WTC11 (cell line): Measurements from ENCODE around the gene YEATS2. TPM values are rescaled to one million over a fixed set of nuclear protein-coding genes. Genes with fewer than 3 reads are reported as not detected.

ENCODE experiments used
- ATAC-seq: fragments of 200-7000 bp; cut with Tn5 transposase; 2 replicates; pipeline ENCODE4 v1.10.0; 2021; ENCODE audit warnings: mild to moderate bottlenecking, moderate library complexity
- CTCF ChIA-PET: fragments of 300-600 bp; sonication (Branson Sonifier 250); formaldehyde crosslinking; loops from one replicate; lab custom pipeline; 2021; ENCODE audit warnings: antibody characterized with exemption; lab: Charles Lee
- POLR2A ChIA-PET: fragments of 350-600 bp; sonication (Branson Sonifier 250); formaldehyde crosslinking; loops from one replicate; lab custom pipeline; 2021; ENCODE audit warnings: antibody characterized with exemption; lab: Charles Lee
- DNase-seq: peaks from one replicate; pipeline ENCODE4 v3.0.0; 2021; ENCODE audit warnings: low spot score
- H3K27ac Mint-ChIP-seq: 2 replicates; pipeline ENCODE4 v1.8.0; 2021; ENCODE audit warnings: mixed read lengths
- H3K27me3 Mint-ChIP-seq: 2 replicates; pipeline ENCODE4 v1.8.0; 2021; ENCODE audit warnings: low read depth, mild to moderate bottlenecking, moderate library complexity, mixed read lengths
- H3K36me3 Mint-ChIP-seq: 2 replicates; pipeline ENCODE4 v1.8.0; 2021; ENCODE audit warnings: mixed read lengths
- H3K4me1 Mint-ChIP-seq: 2 replicates; pipeline ENCODE4 v1.8.0; 2022; ENCODE audit warnings: mixed read lengths
- H3K4me3 Mint-ChIP-seq: 2 replicates; pipeline ENCODE4 v1.8.0; 2021; ENCODE audit warnings: mild to moderate bottlenecking, moderate library complexity, mixed read lengths
- H3K9me3 Mint-ChIP-seq: 2 replicates; pipeline ENCODE4 v1.8.0; 2021; ENCODE audit warnings: mixed read lengths
- CBFB ChIP-seq: sonication (generic); formaldehyde crosslinking; IDR thresholded peaks from 2 replicates; pipeline ENCODE4 v1.8.1; 2022; ENCODE audit warnings: mild to moderate bottlenecking, low read depth, missing genetic modification reagents
- CREB1 ChIP-seq: sonication (generic); formaldehyde crosslinking; IDR thresholded peaks from 2 replicates; pipeline ENCODE4 v1.8.0; 2023; ENCODE audit warnings: mild to moderate bottlenecking, missing genetic modification reagents
- EMX1 ChIP-seq: fragments of 250-450 bp; sonication (Bioruptor Pico); IDR thresholded peaks from 2 replicates; pipeline ENCODE4 v1.8.0; 2021; ENCODE audit warnings: mild to moderate bottlenecking
- FOXK1 ChIP-seq: sonication (generic); formaldehyde crosslinking; IDR thresholded peaks from 2 replicates; pipeline ENCODE4 v1.8.0; 2022; ENCODE audit warnings: mild to moderate bottlenecking, moderate library complexity, missing genetic modification reagents
- FOXP1 ChIP-seq: sonication (generic); formaldehyde crosslinking; IDR thresholded peaks from 2 replicates; pipeline ENCODE4 v1.8.0; 2022; ENCODE audit warnings: missing genetic modification reagents, mild to moderate bottlenecking, moderate library complexity, borderline replicate concordance
- MXD4 ChIP-seq: fragments of 250-450 bp; sonication (Bioruptor Pico); IDR thresholded peaks from 2 replicates; pipeline ENCODE4 v1.8.0; 2021; ENCODE audit warnings: mild to moderate bottlenecking, moderate library complexity, borderline replicate concordance
- NFATC4 ChIP-seq: fragments of 250-450 bp; sonication (Bioruptor Pico); IDR thresholded peaks from 2 replicates; pipeline ENCODE4 v1.9.0; 2021; ENCODE audit warnings: mild to moderate bottlenecking
- NR2C2 ChIP-seq: sonication (generic); formaldehyde crosslinking; IDR thresholded peaks from 2 replicates; pipeline ENCODE4 v1.8.0; 2022; ENCODE audit warnings: mild to moderate bottlenecking, missing genetic modification reagents
- PRRX2 ChIP-seq: fragments of 250-450 bp; sonication (Bioruptor Pico); IDR thresholded peaks from 2 replicates; pipeline ENCODE4 v1.8.0; 2021; ENCODE audit warnings: mild to moderate bottlenecking
- RELA ChIP-seq: sonication (generic); formaldehyde crosslinking; IDR thresholded peaks from 2 replicates; pipeline ENCODE4 v1.8.1; 2022; ENCODE audit warnings: missing genetic modification reagents, mild to moderate bottlenecking, borderline replicate concordance
- RORB ChIP-seq: fragments of 250-450 bp; sonication (Bioruptor Pico); IDR thresholded peaks from 2 replicates; pipeline ENCODE4 v1.9.0; 2021; ENCODE audit warnings: mild to moderate bottlenecking
- SP1 ChIP-seq: sonication (generic); formaldehyde crosslinking; conservative IDR thresholded peaks from 2 replicates; pipeline ENCODE4 v1.8.1; 2022; ENCODE audit warnings: missing genetic modification reagents
- ZNF219 ChIP-seq: sonication (generic); formaldehyde crosslinking; IDR thresholded peaks from 2 replicates; pipeline ENCODE4 v1.8.0; 2023; ENCODE audit warnings: missing genetic modification reagents, mild to moderate bottlenecking, borderline replicate concordance
- ZNF232 ChIP-seq: sonication (generic); formaldehyde crosslinking; IDR thresholded peaks from 2 replicates; pipeline ENCODE4 v1.8.0; 2022; ENCODE audit warnings: mild to moderate bottlenecking, missing genetic modification reagents
- ZNF396 ChIP-seq: fragments of 250-450 bp; sonication (Bioruptor Pico); IDR thresholded peaks from 2 replicates; pipeline ENCODE4 v1.8.0; 2021; ENCODE audit warnings: mild to moderate bottlenecking, moderate library complexity, borderline replicate concordance
- ZNF423 ChIP-seq: fragments of 250-450 bp; sonication (Bioruptor Pico); IDR thresholded peaks from 2 replicates; pipeline ENCODE4 v2.1.2; 2022; ENCODE audit warnings: mild to moderate bottlenecking, moderate library complexity
- total RNA-seq: library from RNA; stranded (reverse); gene quantifications from 3 replicates; pipeline ENCODE4 v1.2.3, GENCODE V29; 2021
- TF ChIP-seq, protein P1 (sequence below): sonication (generic); formaldehyde crosslinking; IDR thresholded peaks from 2 replicates; pipeline ENCODE4 v1.8.1; 2023; ENCODE audit warnings: mild to moderate bottlenecking, missing genetic modification reagents
- TF ChIP-seq, protein P2 (sequence below): sonication (generic); formaldehyde crosslinking; IDR thresholded peaks from 2 replicates; pipeline ENCODE4 v1.8.1; 2022; ENCODE audit warnings: mild to moderate bottlenecking, missing genetic modification reagents, moderate library complexity, borderline replicate concordance
- TF ChIP-seq, protein P3 (sequence below): sonication (generic); formaldehyde crosslinking; IDR thresholded peaks from 2 replicates; pipeline ENCODE4 v1.8.1; 2023; ENCODE audit warnings: mild to moderate bottlenecking, missing genetic modification reagents
- TF ChIP-seq, protein P4 (sequence below): sonication (generic); formaldehyde crosslinking; IDR thresholded peaks from 2 replicates; pipeline ENCODE4 v1.8.0; 2022; ENCODE audit warnings: mild to moderate bottlenecking, missing genetic modification reagents
- TF ChIP-seq, protein P5 (sequence below): sonication (generic); formaldehyde crosslinking; IDR thresholded peaks from 2 replicates; pipeline ENCODE4 v1.8.0; 2022; ENCODE audit warnings: mild to moderate bottlenecking, missing genetic modification reagents
- TF ChIP-seq, protein P6 (sequence below): sonication (generic); formaldehyde crosslinking; IDR thresholded peaks from 2 replicates; pipeline ENCODE4 v1.8.0; 2023; ENCODE audit warnings: missing genetic modification reagents
- TF ChIP-seq, protein P7 (sequence below): fragments of 200-600 bp; IDR thresholded peaks from 2 replicates; pipeline ENCODE4 v1.8.0; 2022; ENCODE audit warnings: antibody characterized with exemption
- TF ChIP-seq, protein P8 (sequence below): sonication (generic); formaldehyde crosslinking; IDR thresholded peaks from 2 replicates; pipeline ENCODE4 v1.8.0; 2022; ENCODE audit warnings: mild to moderate bottlenecking, missing genetic modification reagents
- TF ChIP-seq, protein P9 (sequence below): sonication (generic); formaldehyde crosslinking; conservative IDR thresholded peaks from 2 replicates; pipeline ENCODE4 v1.8.1; 2022; ENCODE audit warnings: mild to moderate bottlenecking, missing genetic modification reagents
- TF ChIP-seq, protein P10 (sequence below): sonication (generic); formaldehyde crosslinking; IDR thresholded peaks from 2 replicates; pipeline ENCODE4 v1.8.1; 2022; ENCODE audit warnings: mild to moderate bottlenecking, moderate library complexity, missing genetic modification reagents

The YEATS2 gene
- total RNA-seq, 1 experiment from 2014 or later: 42.5 TPM

DNA sequence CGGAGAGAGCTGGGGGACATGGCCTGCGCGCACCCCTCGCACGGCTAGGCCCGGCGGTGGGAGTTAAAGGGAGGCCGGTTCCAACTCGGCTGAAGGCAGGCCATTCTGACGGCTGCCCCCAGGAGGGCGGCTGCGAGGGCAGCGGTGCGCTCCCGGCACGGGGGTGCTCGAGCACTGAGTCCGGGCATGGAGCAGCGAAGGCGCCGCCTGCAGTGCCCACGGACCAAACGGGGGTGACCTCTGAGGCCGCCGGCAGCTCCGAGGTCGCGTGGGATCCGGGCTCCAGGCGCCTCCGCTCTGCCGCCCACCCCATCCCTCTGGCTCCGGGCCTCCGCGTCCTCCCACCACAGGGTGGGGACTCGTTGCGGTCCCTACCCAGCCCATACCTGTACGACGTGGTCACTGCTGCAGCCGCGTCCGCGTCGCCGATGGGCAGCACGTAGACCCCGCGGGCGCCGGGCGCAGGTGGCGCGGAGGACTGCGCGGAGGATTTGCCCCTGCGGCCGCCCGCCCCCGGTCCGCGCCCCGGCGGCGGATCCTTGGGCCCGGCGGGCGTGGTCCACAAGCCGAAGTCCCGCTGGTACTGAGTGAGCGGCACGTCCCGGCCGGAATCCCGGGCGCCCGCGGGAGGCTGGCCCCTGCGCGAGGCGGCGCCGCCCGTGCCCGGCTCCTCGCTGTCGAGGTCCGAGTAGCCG is 127.3 kb downstream of the YEATS2 start:
- Mint-ChIP-seq H3K27me3 (peaks cover 12% of the 10 kb centered on the region), H3K36me3 (no peaks in the 10 kb centered on the region; the same call in 1 of the 2 replicates), H3K9me3 (no peaks in the 10 kb centered on the region), H3K4me1 (peaks cover 27% of the 10 kb centered on the region), H3K27ac (no peak overlapping the region), H3K4me3 (peak overlapping the region; percentile 73)
- ChIA-PET POLR2A (interaction anchor here (1.1 kb wide), 1 partner anchor 109 kb away, joined by 3 read pairs; no protein-coding TSS in a partner anchor), CTCF (interaction anchor here (0.6 to 3.9 kb wide), 9 partner anchors 10 to 739 kb away, joined by 3 to 23 read pairs (median 4); partner anchors contain the start of gene PARL)
- DNase-seq: peak; percentile 43
- ATAC-seq: peak; percentile 19
- TF ChIP-seq, protein P1, sequence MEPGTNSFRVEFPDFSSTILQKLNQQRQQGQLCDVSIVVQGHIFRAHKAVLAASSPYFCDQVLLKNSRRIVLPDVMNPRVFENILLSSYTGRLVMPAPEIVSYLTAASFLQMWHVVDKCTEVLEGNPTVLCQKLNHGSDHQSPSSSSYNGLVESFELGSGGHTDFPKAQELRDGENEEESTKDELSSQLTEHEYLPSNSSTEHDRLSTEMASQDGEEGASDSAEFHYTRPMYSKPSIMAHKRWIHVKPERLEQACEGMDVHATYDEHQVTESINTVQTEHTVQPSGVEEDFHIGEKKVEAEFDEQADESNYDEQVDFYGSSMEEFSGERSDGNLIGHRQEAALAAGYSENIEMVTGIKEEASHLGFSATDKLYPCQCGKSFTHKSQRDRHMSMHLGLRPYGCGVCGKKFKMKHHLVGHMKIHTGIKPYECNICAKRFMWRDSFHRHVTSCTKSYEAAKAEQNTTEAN (CRISPR knock-in tag): no peak
- TF ChIP-seq, protein P2, sequence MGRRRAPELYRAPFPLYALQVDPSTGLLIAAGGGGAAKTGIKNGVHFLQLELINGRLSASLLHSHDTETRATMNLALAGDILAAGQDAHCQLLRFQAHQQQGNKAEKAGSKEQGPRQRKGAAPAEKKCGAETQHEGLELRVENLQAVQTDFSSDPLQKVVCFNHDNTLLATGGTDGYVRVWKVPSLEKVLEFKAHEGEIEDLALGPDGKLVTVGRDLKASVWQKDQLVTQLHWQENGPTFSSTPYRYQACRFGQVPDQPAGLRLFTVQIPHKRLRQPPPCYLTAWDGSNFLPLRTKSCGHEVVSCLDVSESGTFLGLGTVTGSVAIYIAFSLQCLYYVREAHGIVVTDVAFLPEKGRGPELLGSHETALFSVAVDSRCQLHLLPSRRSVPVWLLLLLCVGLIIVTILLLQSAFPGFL (CRISPR knock-in tag): no peak
- no peak for TF ChIP-seq ZNF396 (CRISPR knock-in tag)
- TF ChIP-seq EMX1: 0 out of 2 replicates have a peak, but pooled peaks have one; percentile 44
- TF ChIP-seq, protein P3, sequence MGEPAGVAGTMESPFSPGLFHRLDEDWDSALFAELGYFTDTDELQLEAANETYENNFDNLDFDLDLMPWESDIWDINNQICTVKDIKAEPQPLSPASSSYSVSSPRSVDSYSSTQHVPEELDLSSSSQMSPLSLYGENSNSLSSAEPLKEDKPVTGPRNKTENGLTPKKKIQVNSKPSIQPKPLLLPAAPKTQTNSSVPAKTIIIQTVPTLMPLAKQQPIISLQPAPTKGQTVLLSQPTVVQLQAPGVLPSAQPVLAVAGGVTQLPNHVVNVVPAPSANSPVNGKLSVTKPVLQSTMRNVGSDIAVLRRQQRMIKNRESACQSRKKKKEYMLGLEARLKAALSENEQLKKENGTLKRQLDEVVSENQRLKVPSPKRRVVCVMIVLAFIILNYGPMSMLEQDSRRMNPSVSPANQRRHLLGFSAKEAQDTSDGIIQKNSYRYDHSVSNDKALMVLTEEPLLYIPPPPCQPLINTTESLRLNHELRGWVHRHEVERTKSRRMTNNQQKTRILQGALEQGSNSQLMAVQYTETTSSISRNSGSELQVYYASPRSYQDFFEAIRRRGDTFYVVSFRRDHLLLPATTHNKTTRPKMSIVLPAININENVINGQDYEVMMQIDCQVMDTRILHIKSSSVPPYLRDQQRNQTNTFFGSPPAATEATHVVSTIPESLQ (CRISPR knock-in tag): no peak
- 0 out of 2 replicates have a peak, but pooled peaks have one; percentile 36 for TF ChIP-seq FOXK1 (CRISPR knock-in tag)
- TF ChIP-seq, protein P4, sequence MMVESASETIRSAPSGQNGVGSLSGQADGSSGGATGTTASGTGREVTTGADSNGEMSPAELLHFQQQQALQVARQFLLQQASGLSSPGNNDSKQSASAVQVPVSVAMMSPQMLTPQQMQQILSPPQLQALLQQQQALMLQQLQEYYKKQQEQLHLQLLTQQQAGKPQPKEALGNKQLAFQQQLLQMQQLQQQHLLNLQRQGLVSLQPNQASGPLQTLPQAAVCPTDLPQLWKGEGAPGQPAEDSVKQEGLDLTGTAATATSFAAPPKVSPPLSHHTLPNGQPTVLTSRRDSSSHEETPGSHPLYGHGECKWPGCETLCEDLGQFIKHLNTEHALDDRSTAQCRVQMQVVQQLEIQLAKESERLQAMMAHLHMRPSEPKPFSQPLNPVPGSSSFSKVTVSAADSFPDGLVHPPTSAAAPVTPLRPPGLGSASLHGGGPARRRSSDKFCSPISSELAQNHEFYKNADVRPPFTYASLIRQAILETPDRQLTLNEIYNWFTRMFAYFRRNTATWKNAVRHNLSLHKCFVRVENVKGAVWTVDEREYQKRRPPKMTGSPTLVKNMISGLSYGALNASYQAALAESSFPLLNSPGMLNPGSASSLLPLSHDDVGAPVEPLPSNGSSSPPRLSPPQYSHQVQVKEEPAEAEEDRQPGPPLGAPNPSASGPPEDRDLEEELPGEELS (CRISPR knock-in tag): 0 out of 2 replicates have a peak, but pooled peaks have one; percentile 24
- no peak for TF ChIP-seq MXD4 (CRISPR knock-in tag)
- no peak; the same call in 1 of the 2 replicates for TF ChIP-seq SP1 (CRISPR knock-in tag)
- TF ChIP-seq CREB1: no peak
- TF ChIP-seq RORB (CRISPR knock-in tag): no peak
- no peak for TF ChIP-seq CBFB
- no peak for TF ChIP-seq NR2C2
- TF ChIP-seq, protein P5, sequence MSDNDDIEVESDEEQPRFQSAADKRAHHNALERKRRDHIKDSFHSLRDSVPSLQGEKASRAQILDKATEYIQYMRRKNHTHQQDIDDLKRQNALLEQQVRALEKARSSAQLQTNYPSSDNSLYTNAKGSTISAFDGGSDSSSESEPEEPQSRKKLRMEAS (CRISPR knock-in tag): peak; percentile 28; the same call in 1 of the 2 replicates
- no peak for TF ChIP-seq ZNF423 (CRISPR knock-in tag)
- TF ChIP-seq ZNF219 (CRISPR knock-in tag): no peak
- TF ChIP-seq, protein P6, sequence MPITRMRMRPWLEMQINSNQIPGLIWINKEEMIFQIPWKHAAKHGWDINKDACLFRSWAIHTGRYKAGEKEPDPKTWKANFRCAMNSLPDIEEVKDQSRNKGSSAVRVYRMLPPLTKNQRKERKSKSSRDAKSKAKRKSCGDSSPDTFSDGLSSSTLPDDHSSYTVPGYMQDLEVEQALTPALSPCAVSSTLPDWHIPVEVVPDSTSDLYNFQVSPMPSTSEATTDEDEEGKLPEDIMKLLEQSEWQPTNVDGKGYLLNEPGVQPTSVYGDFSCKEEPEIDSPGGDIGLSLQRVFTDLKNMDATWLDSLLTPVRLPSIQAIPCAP: no peak
- no peak for TF ChIP-seq NFATC4
- no peak for TF ChIP-seq PRRX2 (CRISPR knock-in tag)
- TF ChIP-seq, protein P7, sequence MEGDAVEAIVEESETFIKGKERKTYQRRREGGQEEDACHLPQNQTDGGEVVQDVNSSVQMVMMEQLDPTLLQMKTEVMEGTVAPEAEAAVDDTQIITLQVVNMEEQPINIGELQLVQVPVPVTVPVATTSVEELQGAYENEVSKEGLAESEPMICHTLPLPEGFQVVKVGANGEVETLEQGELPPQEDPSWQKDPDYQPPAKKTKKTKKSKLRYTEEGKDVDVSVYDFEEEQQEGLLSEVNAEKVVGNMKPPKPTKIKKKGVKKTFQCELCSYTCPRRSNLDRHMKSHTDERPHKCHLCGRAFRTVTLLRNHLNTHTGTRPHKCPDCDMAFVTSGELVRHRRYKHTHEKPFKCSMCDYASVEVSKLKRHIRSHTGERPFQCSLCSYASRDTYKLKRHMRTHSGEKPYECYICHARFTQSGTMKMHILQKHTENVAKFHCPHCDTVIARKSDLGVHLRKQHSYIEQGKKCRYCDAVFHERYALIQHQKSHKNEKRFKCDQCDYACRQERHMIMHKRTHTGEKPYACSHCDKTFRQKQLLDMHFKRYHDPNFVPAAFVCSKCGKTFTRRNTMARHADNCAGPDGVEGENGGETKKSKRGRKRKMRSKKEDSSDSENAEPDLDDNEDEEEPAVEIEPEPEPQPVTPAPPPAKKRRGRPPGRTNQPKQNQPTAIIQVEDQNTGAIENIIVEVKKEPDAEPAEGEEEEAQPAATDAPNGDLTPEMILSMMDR: no peak
- TF ChIP-seq, protein P8, sequence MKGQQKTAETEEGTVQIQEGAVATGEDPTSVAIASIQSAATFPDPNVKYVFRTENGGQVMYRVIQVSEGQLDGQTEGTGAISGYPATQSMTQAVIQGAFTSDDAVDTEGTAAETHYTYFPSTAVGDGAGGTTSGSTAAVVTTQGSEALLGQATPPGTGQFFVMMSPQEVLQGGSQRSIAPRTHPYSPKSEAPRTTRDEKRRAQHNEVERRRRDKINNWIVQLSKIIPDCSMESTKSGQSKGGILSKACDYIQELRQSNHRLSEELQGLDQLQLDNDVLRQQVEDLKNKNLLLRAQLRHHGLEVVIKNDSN (CRISPR knock-in tag): no peak
- no peak for TF ChIP-seq RELA (CRISPR knock-in tag)
- TF ChIP-seq FOXP1 (CRISPR knock-in tag): peak; percentile 13; the same call in 1 of the 2 replicates
- TF ChIP-seq, protein P9, sequence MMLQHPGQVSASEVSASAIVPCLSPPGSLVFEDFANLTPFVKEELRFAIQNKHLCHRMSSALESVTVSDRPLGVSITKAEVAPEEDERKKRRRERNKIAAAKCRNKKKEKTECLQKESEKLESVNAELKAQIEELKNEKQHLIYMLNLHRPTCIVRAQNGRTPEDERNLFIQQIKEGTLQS (CRISPR knock-in tag): 0 out of 2 replicates have a peak, but pooled peaks have one; percentile 20
- TF ChIP-seq, protein P10, sequence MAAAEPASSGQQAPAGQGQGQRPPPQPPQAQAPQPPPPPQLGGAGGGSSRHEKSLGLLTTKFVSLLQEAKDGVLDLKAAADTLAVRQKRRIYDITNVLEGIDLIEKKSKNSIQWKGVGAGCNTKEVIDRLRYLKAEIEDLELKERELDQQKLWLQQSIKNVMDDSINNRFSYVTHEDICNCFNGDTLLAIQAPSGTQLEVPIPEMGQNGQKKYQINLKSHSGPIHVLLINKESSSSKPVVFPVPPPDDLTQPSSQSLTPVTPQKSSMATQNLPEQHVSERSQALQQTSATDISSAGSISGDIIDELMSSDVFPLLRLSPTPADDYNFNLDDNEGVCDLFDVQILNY (CRISPR knock-in tag): 0 out of 2 replicates have a peak, but pooled peaks have one; percentile 26
- TF ChIP-seq ZNF232: 0 out of 2 replicates have a peak, but pooled peaks have one; percentile 27
